Measurements from ENCODE around the gene KLHDC8A. TPM values are rescaled to one million over a fixed set of nuclear protein-coding genes. Genes with fewer than 3 reads are reported as not detected.
"Not testable (repeated sequence)": the region's sequence is repeated elsewhere in the genome, so short reads cannot be mapped to it uniquely, and the experiment has no call there.

The KLHDC8A gene
- total RNA-seq, 2 donors from 2014 or later, result not detected

DNA sequence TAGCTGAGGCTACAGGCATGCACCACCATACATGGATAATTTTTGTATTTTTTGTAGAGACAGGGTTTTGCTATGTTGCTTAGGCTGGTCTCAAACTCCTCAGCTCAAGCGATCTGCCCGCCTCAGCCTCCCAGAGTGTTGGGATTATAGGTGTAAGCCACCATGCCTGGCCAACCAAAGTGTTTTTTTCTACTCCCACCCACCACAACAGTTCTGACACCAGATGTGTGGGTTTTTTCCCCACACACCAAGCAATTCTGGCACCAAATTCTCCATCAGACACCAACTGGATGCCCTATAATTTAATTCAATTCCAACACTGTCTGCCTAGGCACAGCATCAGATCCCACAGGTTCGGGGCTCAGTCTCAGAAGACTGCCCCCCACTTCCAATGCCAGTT, 20.6 kb upstream of the KLHDC8A start:
- DNase-seq (no peak), ATAC-seq (replicated peaks in 1 of 2) (no peak)
- Mint-ChIP-seq H3K4me3 (no peak overlapping the region), H3K4me1 (ENCODE audit: low read depth) (peaks cover 16% of the 10 kb centered on the region), H3K27ac (no peak overlapping the region), H3K9me3 (no peaks in the 10 kb centered on the region), H3K27me3 (ENCODE audit: low read depth) (peaks cover 36% of the 10 kb centered on the region), H3K36me3 (ENCODE audit: insufficient read depth in 2 of 2) (no peaks in the 10 kb centered on the region)

DNA sequence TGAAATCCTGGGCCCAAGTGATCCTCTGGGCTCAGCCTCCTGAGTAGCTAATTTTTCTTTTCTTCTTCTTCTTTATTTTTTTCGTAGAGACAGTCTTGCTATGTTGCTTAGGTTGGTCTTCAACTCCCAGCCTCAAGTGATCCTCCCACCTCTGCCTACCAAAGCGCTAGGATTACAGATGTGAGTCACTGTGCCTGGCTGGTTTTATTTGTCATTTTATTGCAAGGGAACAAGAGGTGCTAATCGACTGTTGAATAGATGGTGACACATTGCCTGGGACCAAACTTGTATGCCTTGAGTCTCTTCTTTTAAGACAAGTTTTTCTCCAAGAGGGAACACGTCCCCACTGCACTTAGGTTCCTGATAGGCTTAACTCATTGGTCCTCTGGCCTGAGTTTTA, 20.0 kb upstream of the KLHDC8A start:
- H3K27ac Mint-ChIP-seq, result no peak overlapping the region

DNA sequence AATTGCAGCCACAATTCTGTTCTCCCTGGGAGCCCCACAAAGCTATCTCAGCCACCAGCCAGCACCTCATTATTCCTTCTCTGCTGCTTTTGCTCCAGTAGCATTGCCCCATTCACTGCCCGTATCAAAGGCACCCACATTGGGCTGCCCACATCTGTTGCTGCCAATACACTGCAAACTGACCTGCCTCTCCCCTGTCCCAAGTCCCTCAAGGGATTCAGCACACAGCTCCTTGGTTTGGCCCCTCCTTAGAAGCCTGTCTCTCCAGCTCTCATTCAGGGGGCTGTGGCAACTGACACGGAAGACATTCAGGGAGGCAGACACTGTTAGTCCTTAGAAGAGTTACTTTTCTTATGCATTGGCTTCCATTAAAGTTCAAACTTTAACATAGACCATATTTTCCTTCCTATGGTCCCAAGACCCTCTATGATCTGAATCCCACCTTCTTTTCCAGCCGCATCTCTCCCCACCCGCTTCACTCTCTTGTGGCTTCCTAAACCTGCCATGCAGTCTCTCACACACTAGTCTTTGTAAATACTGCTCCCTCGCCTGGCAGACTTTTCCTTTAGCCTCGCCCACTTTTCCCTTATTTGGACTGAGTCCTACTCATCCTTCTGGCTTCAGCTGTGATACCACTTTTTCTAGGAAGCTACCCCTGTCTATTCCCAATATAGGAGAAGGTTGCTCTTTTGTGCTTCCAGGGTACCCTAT, 19.3 kb upstream of the KLHDC8A start:
- ATAC-seq (replicated peaks in 1 of 2), result no peak
- peaks cover 36% of the 10 kb centered on the region for H3K27me3 Mint-ChIP-seq (ENCODE audit: low read depth)
- peaks cover 16% of the 10 kb centered on the region for H3K4me1 Mint-ChIP-seq (ENCODE audit: low read depth)
- H3K4me3 Mint-ChIP-seq, result no peak overlapping the region
- no peak for DNase-seq
- no peaks in the 10 kb centered on the region for H3K9me3 Mint-ChIP-seq
- H3K27ac Mint-ChIP-seq, result no peak overlapping the region
- H3K36me3 Mint-ChIP-seq (ENCODE audit: insufficient read depth in 2 of 2), result no peaks in the 10 kb centered on the region

More for the DNA sequence above, 20.0 kb upstream of the KLHDC8A start:
- Mint-ChIP-seq H3K36me3 (ENCODE audit: insufficient read depth in 2 of 2) (no peaks in the 10 kb centered on the region), H3K27me3 (ENCODE audit: low read depth) (peaks cover 36% of the 10 kb centered on the region), H3K4me1 (ENCODE audit: low read depth) (peaks cover 16% of the 10 kb centered on the region), H3K4me3 (no peak overlapping the region), H3K9me3 (no peaks in the 10 kb centered on the region)
- no peak for DNase-seq
- ATAC-seq (replicated peaks in 1 of 2), result no peak

DNA sequence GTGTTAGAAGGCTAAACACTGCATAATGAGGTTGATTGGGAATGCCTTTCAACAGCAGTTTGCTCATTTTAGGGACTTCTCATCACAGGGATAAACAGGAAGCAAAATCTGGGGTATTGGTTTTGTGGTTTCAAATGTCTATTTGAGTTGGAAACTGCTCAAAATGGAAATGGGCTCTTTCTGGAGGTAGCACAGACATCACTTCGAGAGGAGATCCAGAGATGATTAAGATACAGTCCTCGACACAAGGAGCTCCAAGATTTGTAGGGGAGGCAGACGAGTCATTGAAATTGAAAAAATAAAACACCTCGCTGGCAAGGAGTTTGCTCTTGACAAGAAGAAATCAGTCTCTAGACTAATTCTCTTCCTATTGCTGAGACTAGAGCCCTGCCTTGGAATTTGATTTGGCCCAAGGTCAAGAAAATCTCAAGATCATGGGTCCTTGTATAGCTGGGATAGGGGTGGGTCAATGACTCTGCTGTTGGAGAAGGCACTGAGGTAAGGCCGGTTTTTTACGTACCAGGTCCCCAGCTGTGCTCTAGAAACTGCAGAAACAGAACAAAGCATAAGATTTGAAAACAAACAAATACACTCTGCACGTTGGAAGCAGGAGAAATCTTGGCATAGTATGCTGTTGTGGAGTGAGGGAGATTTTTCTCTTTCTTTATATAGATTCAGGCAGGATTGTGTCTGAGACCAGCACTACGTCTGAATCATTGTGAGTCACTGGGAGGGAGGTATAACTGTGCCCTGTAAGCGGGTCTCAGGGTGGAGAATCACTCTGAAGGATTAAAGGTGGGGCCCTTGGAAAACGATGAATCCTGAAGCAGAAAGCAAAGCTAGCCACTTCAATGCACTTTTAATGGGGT, 17.7 kb upstream of the KLHDC8A start:
- Mint-ChIP-seq H3K36me3 (ENCODE audit: insufficient read depth in 2 of 2) (no peaks in the 10 kb centered on the region), H3K4me1 (ENCODE audit: low read depth) (peaks cover 16% of the 10 kb centered on the region), H3K27me3 (ENCODE audit: low read depth) (peaks cover 36% of the 10 kb centered on the region), H3K4me3 (no peak overlapping the region), H3K9me3 (no peaks in the 10 kb centered on the region), H3K27ac (no peak overlapping the region)
- DNase-seq (no peak), ATAC-seq (replicated peaks in 1 of 2) (no peak)

DNA sequence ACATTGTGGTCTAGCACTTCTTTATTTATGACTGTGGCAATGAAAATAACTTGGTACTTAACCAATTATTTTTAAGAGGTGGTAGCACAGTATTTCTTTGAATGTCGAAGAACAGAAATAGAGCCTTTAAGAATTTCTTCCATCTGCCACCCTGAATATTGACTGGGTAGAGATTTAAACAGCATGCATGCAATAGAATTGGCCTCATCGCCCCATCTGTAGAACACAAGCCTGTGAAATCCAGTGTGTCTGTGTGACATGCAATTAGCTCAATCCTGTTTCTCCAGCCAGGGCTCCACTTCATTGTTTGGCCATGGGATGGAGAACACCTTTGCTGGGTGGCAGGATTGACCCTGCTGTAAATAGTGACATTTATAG, 17.1 kb upstream of the KLHDC8A start:
- DNase-seq (no peak), ATAC-seq (replicated peaks in 1 of 2) (no peak)
- H3K27ac Mint-ChIP-seq, result no peak overlapping the region
- H3K27me3 Mint-ChIP-seq (ENCODE audit: low read depth), result peaks cover 34% of the 10 kb centered on the region
- H3K4me3 Mint-ChIP-seq, result no peak overlapping the region
- H3K36me3 Mint-ChIP-seq (ENCODE audit: insufficient read depth in 2 of 2), result no peaks in the 10 kb centered on the region
- H3K9me3 Mint-ChIP-seq, result no peaks in the 10 kb centered on the region
- H3K4me1 Mint-ChIP-seq (ENCODE audit: low read depth), result peaks cover 16% of the 10 kb centered on the region

DNA sequence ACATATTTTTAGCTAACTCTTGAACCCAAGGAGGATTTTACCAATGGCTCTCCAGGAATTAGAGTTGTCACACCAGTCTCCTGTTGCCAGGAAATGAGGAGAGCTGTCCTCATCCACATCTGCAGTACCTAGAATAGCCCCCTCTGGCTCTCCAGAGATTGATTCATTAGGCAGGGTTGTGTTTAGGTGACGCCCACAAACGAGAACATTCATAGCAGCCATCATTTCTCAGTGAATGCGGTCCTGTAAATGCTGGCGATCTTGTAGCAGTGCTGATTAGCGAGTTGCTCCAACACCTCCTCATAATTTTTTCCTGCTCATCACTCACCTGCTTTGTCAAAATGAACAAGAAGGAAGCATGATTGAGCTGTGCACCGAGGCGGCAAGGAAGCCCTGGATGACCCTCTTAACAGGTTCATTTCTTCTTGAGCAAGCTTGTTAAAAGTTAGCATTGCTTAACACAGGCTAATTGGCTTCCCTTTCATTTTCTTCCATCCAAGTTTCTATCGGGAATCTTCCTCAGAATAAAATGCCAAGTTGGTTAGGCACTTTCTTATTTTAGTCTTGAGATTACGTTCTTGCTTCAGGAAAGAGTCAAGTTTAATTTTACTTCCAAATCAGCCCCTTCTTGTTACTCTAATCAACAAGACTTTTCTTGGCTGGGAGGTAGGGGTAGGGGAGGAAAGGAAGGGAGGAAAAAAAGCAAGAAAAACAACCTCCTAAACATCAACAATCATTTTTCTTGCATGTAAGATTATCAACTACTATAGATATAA, 16.5 kb upstream of the KLHDC8A start:
- H3K4me1 Mint-ChIP-seq (ENCODE audit: low read depth), result peaks cover 16% of the 10 kb centered on the region
- H3K4me3 Mint-ChIP-seq, result no peak overlapping the region
- no peak overlapping the region for H3K27ac Mint-ChIP-seq
- ATAC-seq (replicated peaks in 1 of 2), result no peak
- no peaks in the 10 kb centered on the region for H3K36me3 Mint-ChIP-seq (ENCODE audit: insufficient read depth in 2 of 2)
- H3K27me3 Mint-ChIP-seq (ENCODE audit: low read depth), result peaks cover 33% of the 10 kb centered on the region
- DNase-seq, result no peak
- no peaks in the 10 kb centered on the region for H3K9me3 Mint-ChIP-seq

DNA sequence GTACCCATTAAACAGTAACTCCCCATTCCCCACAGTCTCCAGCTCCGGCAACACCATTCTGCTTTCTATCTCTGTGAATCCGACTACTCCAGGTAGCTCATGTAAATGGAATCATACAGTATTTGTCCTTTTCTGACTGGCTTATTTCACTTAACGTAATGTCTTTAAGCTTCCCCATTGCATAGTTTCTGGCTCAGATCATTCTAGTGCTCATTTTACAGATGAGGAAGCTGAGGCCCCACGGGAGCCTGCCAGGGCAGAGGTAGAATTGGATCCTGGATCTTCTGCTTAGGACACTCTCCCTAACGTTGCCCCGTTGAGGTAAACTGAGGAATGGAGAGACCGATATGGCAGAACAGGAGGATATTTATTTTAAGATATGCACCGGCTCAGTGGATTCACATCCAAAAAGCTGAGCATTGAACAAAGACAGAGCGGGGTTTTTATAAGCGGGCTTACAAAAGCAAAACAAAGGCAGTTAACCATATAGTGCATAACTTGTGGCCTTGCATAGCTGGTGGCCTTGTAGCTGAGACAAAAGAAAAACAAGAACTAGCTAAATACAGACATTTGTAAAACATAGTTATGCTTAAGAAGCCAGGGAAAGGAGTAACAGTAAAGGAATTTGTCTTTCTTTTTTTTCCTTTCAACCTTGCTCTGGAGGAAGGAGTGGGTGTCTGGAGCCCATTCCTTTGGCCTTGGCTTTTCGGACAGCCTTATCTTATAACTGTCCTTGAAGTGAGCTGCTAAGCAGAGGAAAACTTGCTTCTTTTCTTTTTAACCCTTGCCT, 15.3 kb upstream of the KLHDC8A start:
- H3K36me3 Mint-ChIP-seq (ENCODE audit: insufficient read depth in 2 of 2), result no peaks in the 10 kb centered on the region
- no peak overlapping the region for H3K4me3 Mint-ChIP-seq
- H3K9me3 Mint-ChIP-seq, result no peaks in the 10 kb centered on the region
- H3K4me1 Mint-ChIP-seq (ENCODE audit: low read depth), result peaks cover 16% of the 10 kb centered on the region
- no peak overlapping the region for H3K27ac Mint-ChIP-seq
- DNase-seq (no peak), ATAC-seq (replicated peaks in 1 of 2) (no peak)
- H3K27me3 Mint-ChIP-seq (ENCODE audit: low read depth), result peaks cover 33% of the 10 kb centered on the region

DNA sequence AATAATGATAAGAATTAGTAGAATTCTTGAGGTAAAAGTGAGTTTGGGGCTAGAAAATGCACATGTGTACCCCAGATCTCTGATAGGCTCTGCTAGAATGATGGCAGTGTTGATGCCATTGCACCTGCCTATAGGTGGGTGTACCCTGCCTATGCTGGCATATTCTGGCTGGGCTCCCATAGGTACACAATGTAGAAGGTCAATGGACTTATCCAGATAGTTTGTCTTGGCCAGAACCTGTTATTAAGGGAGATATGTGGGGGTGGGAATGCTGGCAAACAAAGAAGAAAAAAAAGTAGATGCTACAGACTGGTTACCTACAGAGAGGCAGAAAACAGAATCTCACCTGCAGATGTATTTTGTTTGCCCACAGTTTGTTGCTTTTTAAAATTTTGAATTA, 14.1 kb upstream of the KLHDC8A start:
- Mint-ChIP-seq H3K4me1 (ENCODE audit: low read depth) (peaks cover 16% of the 10 kb centered on the region), H3K27ac (no peak overlapping the region), H3K9me3 (no peaks in the 10 kb centered on the region), H3K36me3 (ENCODE audit: insufficient read depth in 2 of 2) (no peaks in the 10 kb centered on the region), H3K4me3 (no peak overlapping the region), H3K27me3 (ENCODE audit: low read depth) (peaks cover 21% of the 10 kb centered on the region)
- no peak for DNase-seq
- no peak for ATAC-seq (replicated peaks in 1 of 2)

DNA sequence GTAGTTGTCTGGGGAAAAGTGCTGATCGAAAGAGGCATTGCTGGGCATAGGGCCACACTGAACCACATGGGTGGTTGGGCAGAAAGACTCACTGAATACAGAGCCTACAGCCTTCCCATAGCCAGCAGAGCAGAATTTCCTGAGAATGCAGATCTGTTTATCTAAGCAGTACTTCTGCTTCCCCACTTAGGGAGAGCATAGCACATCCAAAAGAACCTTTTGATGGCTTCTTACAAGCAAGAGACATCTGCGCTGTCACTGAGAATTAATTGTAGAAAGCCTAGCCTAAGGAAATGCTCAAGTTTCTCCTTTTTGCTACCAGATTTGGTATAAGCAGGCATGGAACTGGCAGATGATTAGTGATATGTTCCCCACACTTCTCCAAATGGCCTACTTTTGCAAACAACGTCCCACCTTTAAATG, 13.0 kb upstream of the KLHDC8A start:
- no peak overlapping the region for H3K27ac Mint-ChIP-seq

DNA sequence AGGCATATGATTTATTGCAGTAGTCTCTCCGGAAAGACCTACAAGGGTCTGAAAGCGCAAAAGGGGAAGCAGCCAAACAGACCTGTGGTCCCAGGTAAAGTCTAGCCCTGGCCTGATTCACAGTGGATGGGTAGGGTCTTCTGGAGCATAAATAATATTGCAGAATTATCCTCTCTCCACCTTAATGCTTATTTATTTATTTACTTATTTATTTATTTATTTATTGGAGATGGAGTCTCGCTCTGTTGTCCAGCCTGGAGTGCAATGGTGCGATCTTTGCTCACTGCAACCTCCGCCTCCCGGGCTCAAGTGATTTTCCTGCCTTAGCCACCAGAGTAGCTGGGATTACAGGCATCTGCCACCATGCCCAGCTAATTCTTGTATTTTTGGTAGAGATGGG, 11.8 kb upstream of the KLHDC8A start:
- Mint-ChIP-seq H3K36me3 (ENCODE audit: insufficient read depth in 2 of 2) (no peaks in the 10 kb centered on the region), H3K27ac (no peak overlapping the region), H3K9me3 (no peaks in the 10 kb centered on the region), H3K4me1 (ENCODE audit: low read depth) (no peaks in the 10 kb centered on the region), H3K27me3 (ENCODE audit: low read depth) (peaks cover 9% of the 10 kb centered on the region), H3K4me3 (no peak overlapping the region)
- DNase-seq, result no peak
- no peak for ATAC-seq (replicated peaks in 1 of 2)

More for the DNA sequence above, 13.0 kb upstream of the KLHDC8A start:
- no peak overlapping the region for H3K4me3 Mint-ChIP-seq
- peaks cover 19% of the 10 kb centered on the region for H3K27me3 Mint-ChIP-seq (ENCODE audit: low read depth)
- DNase-seq, result no peak
- H3K4me1 Mint-ChIP-seq (ENCODE audit: low read depth), result peaks cover 10% of the 10 kb centered on the region
- ATAC-seq (replicated peaks in 1 of 2), result no peak
- H3K36me3 Mint-ChIP-seq (ENCODE audit: insufficient read depth in 2 of 2), result no peaks in the 10 kb centered on the region
- no peaks in the 10 kb centered on the region for H3K9me3 Mint-ChIP-seq

DNA sequence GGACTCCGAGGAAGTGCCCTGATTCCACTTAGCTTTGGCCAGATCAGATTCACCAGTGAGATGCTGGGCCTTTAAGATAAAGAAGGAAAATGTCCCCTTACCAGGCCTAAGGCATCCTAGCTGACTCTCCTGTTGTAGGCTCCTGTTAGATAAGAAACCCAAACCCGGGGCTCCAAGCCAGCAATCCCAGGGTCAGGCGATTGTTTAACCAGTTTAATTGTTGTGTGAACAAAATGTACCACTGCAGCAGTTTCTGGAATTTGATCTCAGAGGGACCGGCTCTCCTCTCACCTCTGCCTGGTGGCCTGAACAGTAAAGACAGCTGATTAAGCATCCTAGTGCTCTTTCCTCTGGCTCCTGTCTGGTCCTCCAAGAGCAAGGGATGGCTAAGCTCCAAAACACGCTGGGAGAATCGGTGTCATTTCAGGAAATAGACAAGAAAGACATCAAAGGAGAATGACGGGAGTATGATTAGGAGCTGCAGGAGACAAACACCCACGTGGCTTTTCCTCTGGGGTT, 9.3 kb upstream of the KLHDC8A start:
- ATAC-seq (replicated peaks in 1 of 2) (no peak), DNase-seq (no peak)
- Mint-ChIP-seq H3K27ac (no peak overlapping the region), H3K4me1 (ENCODE audit: low read depth) (no peaks in the 10 kb centered on the region), H3K27me3 (ENCODE audit: low read depth) (peaks cover 5% of the 10 kb centered on the region), H3K4me3 (no peak overlapping the region), H3K36me3 (ENCODE audit: insufficient read depth in 2 of 2) (no peaks in the 10 kb centered on the region), H3K9me3 (no peaks in the 10 kb centered on the region)

DNA sequence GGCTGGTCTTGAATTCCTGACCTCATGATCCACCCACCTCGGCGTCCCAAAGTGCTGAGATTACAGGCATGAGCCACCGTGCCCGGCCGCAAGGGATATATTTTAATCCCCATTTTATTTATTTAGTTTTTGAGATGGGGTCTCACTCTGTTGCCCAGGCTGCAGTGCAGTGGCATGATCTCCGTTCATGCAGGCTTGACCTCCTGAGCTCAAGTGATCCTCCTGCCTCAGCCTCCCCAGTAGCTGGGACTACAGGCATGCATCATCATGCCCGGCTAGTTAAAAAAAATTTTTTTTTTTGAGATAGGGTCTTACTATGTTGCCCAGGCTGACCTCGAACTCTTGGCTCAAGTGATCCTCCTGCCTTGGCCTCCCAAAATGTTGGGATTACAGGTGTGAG, 8.4 kb upstream of the KLHDC8A start:
- not testable (repeated sequence) for H3K27ac Mint-ChIP-seq; H3K4me1 Mint-ChIP-seq (ENCODE audit: low read depth); H3K4me3 Mint-ChIP-seq; DNase-seq; H3K27me3 Mint-ChIP-seq (ENCODE audit: low read depth); ATAC-seq (replicated peaks in 1 of 2); H3K9me3 Mint-ChIP-seq; H3K36me3 Mint-ChIP-seq (ENCODE audit: insufficient read depth in 2 of 2)

Measured in activated T-cell treated with anti-CD3 and anti-CD28 coated beads, Interleukin-2, amount 50 U/mL, for 72 hours (primary cell).